Loucy (cell line): Measurements from ENCODE around the gene ZNF296.
"Not testable (repeated sequence)": the region's sequence is repeated elsewhere in the genome, so short reads cannot be mapped to it uniquely, and the experiment has no call there.

ENCODE experiments used
- H2AFZ ChIP-seq: fragments of 200-600 bp; sonication (generic); 2 replicates; pipeline ENCODE4 v1.6.0; 2016; ENCODE audit warnings: antibody characterized with exemption, mild to moderate bottlenecking, low read length, moderate library complexity
- H3F3A ChIP-seq: fragments of 200-600 bp; 2 replicates; pipeline ENCODE4 v1.6.0; 2016; ENCODE audit warnings: antibody characterized with exemption, low read depth, mild to moderate bottlenecking
- H3K27me3 ChIP-seq: fragments of 200-600 bp; sonication (generic); 2 replicates; pipeline ENCODE4 v1.6.1; 2014; ENCODE audit warnings: low read length, mild to moderate bottlenecking; ENCODE audit not compliant: insufficient read depth, poor library complexity, severe bottlenecking
- H3K36me3 ChIP-seq: fragments of 200-600 bp; sonication (generic); 2 replicates; pipeline ENCODE4 v1.6.1; 2016; ENCODE audit warnings: low read length; ENCODE audit not compliant: insufficient read depth
- H3K4me1 ChIP-seq: fragments of 200-600 bp; sonication (generic); 2 replicates; pipeline ENCODE4 v1.5.1; 2014; ENCODE audit warnings: low read length, mild to moderate bottlenecking; ENCODE audit not compliant: insufficient read depth, poor library complexity, severe bottlenecking
- H3K4me2 ChIP-seq: fragments of 200-600 bp; sonication (generic); 2 replicates; pipeline ENCODE4 v1.6.0; 2014; ENCODE audit warnings: antibody characterized with exemption, low read length, low read depth, mild to moderate bottlenecking; ENCODE audit not compliant: poor library complexity, severe bottlenecking
- H3K4me3 ChIP-seq: fragments of 200-600 bp; sonication (generic); 2 replicates; pipeline ENCODE4 v1.5.1; 2014; ENCODE audit warnings: low read length, mild to moderate bottlenecking, mixed read lengths; ENCODE audit not compliant: poor library complexity, severe bottlenecking
- H3K79me2 ChIP-seq: fragments of 200-600 bp; sonication (generic); 2 replicates; pipeline ENCODE4 v1.6.1; 2014; ENCODE audit warnings: low read length; ENCODE audit not compliant: insufficient read depth
- H3K9ac ChIP-seq: fragments of 200-600 bp; sonication (generic); 2 replicates; pipeline ENCODE4 v1.6.0; 2014; ENCODE audit warnings: mild to moderate bottlenecking, low read depth, low read length, moderate library complexity; ENCODE audit not compliant: poor library complexity, severe bottlenecking
- H3K9me2 ChIP-seq: fragments of 200-600 bp; sonication (generic); replicated peaks from 2 replicates; pipeline ENCODE4 v1.6.1; 2016; ENCODE audit warnings: low read depth, low read length, mixed read lengths
- H3K9me3 ChIP-seq: fragments of 200-600 bp; sonication (generic); 2 replicates; pipeline ENCODE4 v1.6.1; 2014; ENCODE audit warnings: mild to moderate bottlenecking, antibody characterized with exemption, low read length, low read depth; ENCODE audit not compliant: insufficient read depth
- H4K20me1 ChIP-seq: fragments of 200-600 bp; sonication (generic); 2 replicates; pipeline ENCODE4 v1.6.0; 2014; ENCODE audit warnings: antibody characterized with exemption, low read length, mild to moderate bottlenecking; ENCODE audit not compliant: insufficient read depth, poor library complexity, severe bottlenecking
- CTCF ChIP-seq: fragments of 200-600 bp; sonication (generic); conservative IDR thresholded peaks from 2 replicates; pipeline ENCODE4 v1.5.1; 2014; ENCODE audit warnings: mild to moderate bottlenecking, antibody characterized with exemption, low read length
- EZH2phosphoT487 ChIP-seq: fragments of 200-600 bp; IDR thresholded peaks from 2 replicates; pipeline ENCODE4 v1.6.1; 2018; ENCODE audit warnings: antibody characterized with exemption, mild to moderate bottlenecking, moderate library complexity, borderline replicate concordance

ZNF296 gene

GRCh38 chr19:45119582-45119981 is 43.3 kb upstream of the ZNF296 start:
- H3K4me1 ChIP-seq = peaks cover 25% of the 10 kb centered on the region
- H3K9me2 ChIP-seq = no peaks in the 10 kb centered on the region
- no peaks in the 10 kb centered on the region for H3K9me3 ChIP-seq
- H3K4me3 ChIP-seq = no peak overlapping the region
- peaks cover 76% of the 10 kb centered on the region for H3K79me2 ChIP-seq
- H3K36me3 ChIP-seq = peaks cover 7% of the 10 kb centered on the region; the same call in 1 of the 2 replicates
- H3K9ac ChIP-seq = no peak overlapping the region
- TF ChIP-seq CTCF (no peak), EZH2phosphoT487 (no peak)
- H3K27me3 ChIP-seq = no peaks in the 10 kb centered on the region
- H4K20me1 ChIP-seq = peaks cover 27% of the 10 kb centered on the region
- H3K4me2 ChIP-seq = no peak overlapping the region
- no peak overlapping the region for H2AFZ ChIP-seq
- no peaks in the 10 kb centered on the region for H3F3A ChIP-seq

- Histone ChIP-seq H3K4me2 (peak overlapping the region; percentile 65), H4K20me1 (peaks cover 32% of the 10 kb centered on the region), H3K79me2 (peaks cover 78% of the 10 kb centered on the region), H3K9ac (peak overlapping the region; percentile 44), H3K4me1 (peaks cover 25% of the 10 kb centered on the region)
- not testable (repeated sequence) for H2AFZ ChIP-seq, H3F3A ChIP-seq, H3K9me2 ChIP-seq, H3K27me3 ChIP-seq, H3K4me3 ChIP-seq, H3K9me3 ChIP-seq, H3K36me3 ChIP-seq
Measured at GRCh38 chr19:45118591-45119355, 42.5 kb upstream of the ZNF296 start.

- H3K27me3 ChIP-seq = no peaks in the 10 kb centered on the region
- H3K4me3 ChIP-seq = no peak overlapping the region
- H3K36me3 ChIP-seq = peaks cover 7% of the 10 kb centered on the region; the same call in 1 of the 2 replicates
- peaks cover 80% of the 10 kb centered on the region for H3K79me2 ChIP-seq
- H3F3A ChIP-seq = no peaks in the 10 kb centered on the region
- no peak overlapping the region for H2AFZ ChIP-seq
- no peaks in the 10 kb centered on the region for H3K9me2 ChIP-seq
- TF ChIP-seq EZH2phosphoT487 (no peak), CTCF (no peak)
- peak overlapping the region; percentile 65 for H3K4me2 ChIP-seq
- H4K20me1 ChIP-seq = peaks cover 30% of the 10 kb centered on the region
- H3K4me1 ChIP-seq = peaks cover 25% of the 10 kb centered on the region
- peak overlapping the region; percentile 44 for H3K9ac ChIP-seq
- no peaks in the 10 kb centered on the region for H3K9me3 ChIP-seq
Measured at GRCh38 chr19:45118106-45118505, 41.8 kb upstream of the ZNF296 start.

GRCh38 chr19:45117671-45118070 is 41.4 kb upstream of the ZNF296 start:
- H4K20me1 ChIP-seq = peaks cover 29% of the 10 kb centered on the region
- TF ChIP-seq EZH2phosphoT487 (no peak), CTCF (no peak)
- peaks cover 82% of the 10 kb centered on the region for H3K79me2 ChIP-seq
- no peaks in the 10 kb centered on the region for H3F3A ChIP-seq
- H3K9ac ChIP-seq = peak overlapping the region; percentile 44
- no peaks in the 10 kb centered on the region for H3K9me2 ChIP-seq
- H3K9me3 ChIP-seq = no peaks in the 10 kb centered on the region
- H2AFZ ChIP-seq = no peak overlapping the region
- H3K4me1 ChIP-seq = peaks cover 25% of the 10 kb centered on the region
- H3K4me3 ChIP-seq = no peak overlapping the region
- H3K4me2 ChIP-seq = peak overlapping the region; percentile 65
- no peaks in the 10 kb centered on the region for H3K27me3 ChIP-seq
- H3K36me3 ChIP-seq = peaks cover 7% of the 10 kb centered on the region; the same call in 1 of the 2 replicates
